Measurements from ENCODE around the gene GORASP1. TPM values are rescaled to one million over a fixed set of nuclear protein-coding genes. Genes with fewer than 3 reads are reported as not detected.

The GORASP1 gene
- total RNA-seq, 2 experiments from 2014 or later = 51.5 to 59.9 TPM

DNA sequence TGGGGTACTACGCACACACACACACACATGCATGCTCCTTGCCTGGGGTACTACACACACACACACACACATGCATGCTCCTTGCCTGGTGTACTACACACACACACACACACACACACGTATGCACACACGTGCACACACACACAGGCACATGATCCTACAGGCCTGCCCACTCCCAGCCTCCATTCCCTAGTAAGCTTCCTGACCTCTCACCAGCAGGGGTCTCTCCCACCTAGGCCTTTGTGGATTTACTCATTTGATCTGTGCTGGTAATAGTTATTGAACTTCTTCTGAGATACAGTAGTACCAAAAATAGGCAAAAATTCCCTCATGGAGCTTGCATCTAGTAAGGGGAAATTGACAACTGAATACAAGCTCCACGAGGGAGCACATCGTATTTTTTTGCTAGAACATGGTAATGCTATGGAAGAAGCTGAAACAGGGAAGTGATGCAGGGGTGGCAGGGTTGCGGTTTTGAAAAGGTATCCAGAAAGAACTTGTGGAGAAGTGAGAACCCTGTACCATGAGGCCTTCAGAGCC lies 19.2 kb upstream of the GORASP1 start:
- intact Hi-C loops (cut with micrococcal nuclease; ENCODE audit: unreplicated experiment) = loop anchor here (2.0 kb wide), 1 partner anchor 54 kb away; no protein-coding TSS in a partner anchor
- CTCF ChIA-PET (ENCODE audit: unreplicated experiment) = interaction anchor here (0.6 to 2.2 kb wide), 9 partner anchors 9 to 281 kb away, joined by 3 to 8 read pairs (median 5); no protein-coding TSS in a partner anchor
- no peak for TF ChIP-seq EZH2phosphoT487 (IDR thresholded peaks at IDR 0.05; ENCODE audit: borderline replicate concordance, low read depth, low read length)
- TF ChIP-seq, protein P1, sequence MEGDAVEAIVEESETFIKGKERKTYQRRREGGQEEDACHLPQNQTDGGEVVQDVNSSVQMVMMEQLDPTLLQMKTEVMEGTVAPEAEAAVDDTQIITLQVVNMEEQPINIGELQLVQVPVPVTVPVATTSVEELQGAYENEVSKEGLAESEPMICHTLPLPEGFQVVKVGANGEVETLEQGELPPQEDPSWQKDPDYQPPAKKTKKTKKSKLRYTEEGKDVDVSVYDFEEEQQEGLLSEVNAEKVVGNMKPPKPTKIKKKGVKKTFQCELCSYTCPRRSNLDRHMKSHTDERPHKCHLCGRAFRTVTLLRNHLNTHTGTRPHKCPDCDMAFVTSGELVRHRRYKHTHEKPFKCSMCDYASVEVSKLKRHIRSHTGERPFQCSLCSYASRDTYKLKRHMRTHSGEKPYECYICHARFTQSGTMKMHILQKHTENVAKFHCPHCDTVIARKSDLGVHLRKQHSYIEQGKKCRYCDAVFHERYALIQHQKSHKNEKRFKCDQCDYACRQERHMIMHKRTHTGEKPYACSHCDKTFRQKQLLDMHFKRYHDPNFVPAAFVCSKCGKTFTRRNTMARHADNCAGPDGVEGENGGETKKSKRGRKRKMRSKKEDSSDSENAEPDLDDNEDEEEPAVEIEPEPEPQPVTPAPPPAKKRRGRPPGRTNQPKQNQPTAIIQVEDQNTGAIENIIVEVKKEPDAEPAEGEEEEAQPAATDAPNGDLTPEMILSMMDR (conservative IDR thresholded peaks at IDR 0.05; ENCODE audit: low read length) = peak; percentile 79
- BruUV-seq (replicated peaks) = no TSS peak
- POLR2A ChIA-PET = interaction anchor here (0.7 to 2.5 kb wide), 8 partner anchors 18 to 165 kb away, joined by 3 to 11 read pairs (median 3); no protein-coding TSS in a partner anchor
- no peaks in the 10 kb centered on the region for H3K9me2 ChIP-seq (ENCODE audit: insufficient read depth, low read length)
- no peak overlapping the region for H2AFZ ChIP-seq (ENCODE audit: low read length)
- peaks cover 65% of the 10 kb centered on the region for H3K4me1 ChIP-seq (ENCODE audit: insufficient read depth, low read length, poor library complexity, severe bottlenecking)
- H3K4me2 ChIP-seq (ENCODE audit: low read length) = peak overlapping the region; percentile 38; the same call in 1 of the 2 replicates
- H3K36me3 ChIP-seq (ENCODE audit: insufficient read depth, low read length) = peaks cover 3% of the 10 kb centered on the region; the same call in 1 of the 2 replicates
- no peak overlapping the region for H3K27ac ChIP-seq (ENCODE audit: low read depth, low read length, poor library complexity, severe bottlenecking)
- no peak overlapping the region for H3K4me3 ChIP-seq (ENCODE audit: low read depth, low read length, poor library complexity, severe bottlenecking)
- H3K79me2 ChIP-seq (ENCODE audit: insufficient read depth, low read depth, low read length) = no peaks in the 10 kb centered on the region
- peak; percentile 48 for DNase-seq (ENCODE audit: low spot score)
- H4K20me1 ChIP-seq (ENCODE audit: insufficient read depth, low read length) = no peaks in the 10 kb centered on the region
- H3K9me3 ChIP-seq (ENCODE audit: low read length) = no peaks in the 10 kb centered on the region

DNA sequence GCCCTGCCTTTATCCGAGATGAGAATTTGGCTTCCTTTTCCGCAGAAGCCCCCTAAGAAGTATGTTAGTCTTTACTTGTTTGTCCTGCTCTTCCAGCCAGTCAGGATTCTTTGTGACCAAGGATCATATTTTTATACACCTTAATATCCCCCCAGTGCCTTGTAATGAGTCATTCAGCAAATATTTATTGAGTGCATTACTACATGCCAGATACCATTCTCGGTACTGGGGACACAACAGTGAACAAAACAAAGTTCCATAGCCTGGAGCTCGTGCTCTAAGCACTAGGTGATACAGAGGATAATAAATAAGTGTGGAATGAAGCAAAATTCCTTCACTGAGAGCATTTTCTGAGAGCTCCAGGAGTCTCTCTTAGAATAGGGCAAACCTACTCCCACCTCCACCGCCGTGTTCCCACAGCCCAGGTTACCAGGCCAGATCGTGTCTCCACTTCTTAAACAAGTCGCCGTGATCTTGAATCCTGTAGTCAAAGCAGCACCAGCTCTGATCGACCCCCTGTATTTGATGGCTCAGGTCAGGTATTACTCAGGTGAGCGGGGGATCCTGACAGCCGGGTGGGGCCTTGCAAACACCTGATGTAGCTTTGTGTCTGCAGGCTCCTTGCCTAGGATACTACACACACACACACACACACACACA lies 18.5 kb upstream of the GORASP1 start:
- Histone ChIP-seq H3K4me1 (ENCODE audit: insufficient read depth, low read length, poor library complexity, severe bottlenecking) (peaks cover 72% of the 10 kb centered on the region), H3K9me2 (ENCODE audit: insufficient read depth, low read length) (no peaks in the 10 kb centered on the region), H3K36me3 (ENCODE audit: insufficient read depth, low read length) (peaks cover 4% of the 10 kb centered on the region), H3K4me2 (ENCODE audit: low read length) (no peak overlapping the region), H3K27ac (ENCODE audit: low read depth, low read length, poor library complexity, severe bottlenecking) (no peak overlapping the region), H3K9me3 (ENCODE audit: low read length) (no peaks in the 10 kb centered on the region), H3K79me2 (ENCODE audit: insufficient read depth, low read depth, low read length) (no peaks in the 10 kb centered on the region), H4K20me1 (ENCODE audit: insufficient read depth, low read length) (no peaks in the 10 kb centered on the region), H2AFZ (ENCODE audit: low read length) (no peak overlapping the region), H3K4me3 (ENCODE audit: low read depth, low read length, poor library complexity, severe bottlenecking) (no peak overlapping the region)
- ChIA-PET CTCF (ENCODE audit: unreplicated experiment) (interaction anchor here (0.6 to 2.2 kb wide), 8 partner anchors 8 to 166 kb away, joined by 3 to 8 read pairs (median 6); no protein-coding TSS in a partner anchor), POLR2A (interaction anchor here (0.7 to 2.5 kb wide), 5 partner anchors 17 to 163 kb away, joined by 3 to 11 read pairs (median 4); no protein-coding TSS in a partner anchor)
- intact Hi-C loops (cut with micrococcal nuclease; ENCODE audit: unreplicated experiment) = loop anchor here (2.0 kb wide), 1 partner anchor 55 kb away; no protein-coding TSS in a partner anchor
- BruUV-seq (replicated peaks) = no TSS peak
- no peak for DNase-seq (ENCODE audit: low spot score)
- no peak for TF ChIP-seq EZH2phosphoT487 (IDR thresholded peaks at IDR 0.05; ENCODE audit: borderline replicate concordance, low read depth, low read length)
- TF ChIP-seq, protein P1 (conservative IDR thresholded peaks at IDR 0.05; ENCODE audit: low read length) = no peak

Data from OCI-LY7 (cell line).